PC-3 (cell line): ENCODE results near the gene TSEN2. TPM values are rescaled to one million over a fixed set of nuclear protein-coding genes. Genes with fewer than 3 reads are reported as not detected.
A peak's percentile ranks its signal among the peaks of the same experiment; 100 is the strongest.

Experiments used
- ATAC-seq: fragments of 200-7000 bp; cut with Tn5 transposase; 2 replicates; pipeline ENCODE4 v1.9.1; 2020; ENCODE audit warnings: mild to moderate bottlenecking, moderate library complexity
- BruUV-seq: library from RNA; stranded (reverse); fragments of 400-500 nt; replicated peaks from 2 replicates; lab custom pipeline; 2021; lab: Mats Ljungman, UMichigan
- CTCF ChIA-PET: fragments of 300-600 bp; sonication (Branson Sonifier 250); formaldehyde crosslinking; loops from one replicate; lab custom pipeline; 2022; ENCODE audit warnings: antibody characterized with exemption; lab: Charles Lee
- POLR2A ChIA-PET: fragments of 300-600 bp; sonication (Branson Sonifier 250); formaldehyde crosslinking; loops from one replicate; lab custom pipeline; 2022; ENCODE audit warnings: antibody characterized with exemption; ENCODE audit not compliant: unreplicated experiment; lab: Charles Lee
- DNase-seq: peaks from one replicate; pipeline ENCODE4 v3.0.0-alpha.2; 2015
- H2AFZ ChIP-seq: fragments of 300-600 bp; sonication (generic); 2 replicates; pipeline ENCODE4 v1.6.0; 2016; ENCODE audit warnings: antibody characterized with exemption, low read length
- H3F3A ChIP-seq: fragments of 300-600 bp; sonication (generic); one replicate; pipeline ENCODE4 v1.6.0; 2017; ENCODE audit warnings: antibody characterized with exemption, low read length, control low read depth, mild to moderate bottlenecking; ENCODE audit not compliant: unreplicated experiment
- H3K27ac ChIP-seq: fragments of 300-600 bp; sonication (generic); 2 replicates; pipeline ENCODE4 v1.5.1; 2016; ENCODE audit warnings: mild to moderate bottlenecking, low read length
- H3K27me3 ChIP-seq: fragments of 300-600 bp; sonication (generic); 2 replicates; pipeline ENCODE4 v1.6.1; 2016; ENCODE audit warnings: low read length, mixed read lengths
- H3K36me3 ChIP-seq: fragments of 300-600 bp; sonication (generic); 2 replicates; pipeline ENCODE4 v1.6.1; 2016; ENCODE audit warnings: low read depth, mixed run types, low read length, mixed read lengths
- H3K4me1 ChIP-seq: fragments of 300-600 bp; sonication (generic); 2 replicates; pipeline ENCODE4 v1.5.1; 2016; ENCODE audit warnings: low read length; ENCODE audit not compliant: insufficient read depth
- H3K4me2 ChIP-seq: fragments of 300-600 bp; sonication (generic); 2 replicates; pipeline ENCODE4 v1.6.0; 2016; ENCODE audit warnings: low read length
- H3K4me3 ChIP-seq: fragments of 300-600 bp; sonication (generic); 2 replicates; pipeline ENCODE4 v1.5.1; 2016; ENCODE audit warnings: mild to moderate bottlenecking, low read length, mixed read lengths
- H3K79me2 ChIP-seq: fragments of 300-600 bp; sonication (generic); 2 replicates; pipeline ENCODE4 v1.6.1; 2017; ENCODE audit warnings: low read length, mixed read lengths
- H3K9ac ChIP-seq: fragments of 300-600 bp; sonication (generic); 2 replicates; pipeline ENCODE4 v1.6.0; 2016; ENCODE audit warnings: mild to moderate bottlenecking, low read length
- H3K9me2 ChIP-seq: fragments of 300-600 bp; sonication (generic); replicated peaks from 2 replicates; pipeline ENCODE4 v1.6.1; 2016; ENCODE audit warnings: mixed run types, low read length, mixed read lengths
- H3K9me3 ChIP-seq: fragments of 300-600 bp; sonication (generic); 2 replicates; pipeline ENCODE4 v1.6.1; 2016; ENCODE audit warnings: low read length, mixed read lengths
- H4K20me1 ChIP-seq: fragments of 300-600 bp; sonication (generic); 2 replicates; pipeline ENCODE4 v1.6.1; 2016; ENCODE audit warnings: low read length, mixed read lengths
- EZH2 ChIP-seq: fragments of 300-600 bp; sonication (generic); IDR thresholded peaks from one replicate; pipeline ENCODE4 v1.6.1; 2017; ENCODE audit warnings: antibody characterized with exemption, mild to moderate bottlenecking, low read length; ENCODE audit not compliant: unreplicated experiment
- EZH2phosphoT487 ChIP-seq: fragments of 300-600 bp; sonication (generic); IDR thresholded peaks from 2 replicates; pipeline ENCODE4 v1.6.1; 2018; ENCODE audit warnings: mild to moderate bottlenecking, antibody characterized with exemption, low read length, borderline replicate concordance
- intact Hi-C: fragments of 100-400 bp; cut with micrococcal nuclease; formaldehyde crosslinking; loops from 2 replicates; pipeline ENCODE4 v1.9.0; 2023
- total RNA-seq: library from RNA; depleted of rRNA; stranded (reverse); fragments of >200 nt; gene quantifications from 2 replicates; pipeline ENCODE4 v1.2.3, GENCODE V29; 2014
- TF ChIP-seq, protein P1 (sequence below): fragments of 300-600 bp; sonication (generic); conservative IDR thresholded peaks from 2 replicates; pipeline ENCODE4 v1.5.1; 2017; ENCODE audit warnings: antibody characterized with exemption, low read depth, mild to moderate bottlenecking, low read length

TSEN2 gene
- total RNA-seq, 1 experiment from 2014 or later: 40.2 TPM

- POLR2A ChIA-PET: no interaction called here
- no peak for ATAC-seq
- CTCF ChIA-PET: no interaction called here
These were observed 25.4 kb upstream of the TSEN2 start for GRCh38 chr3:12458901-12459300.

GRCh38 chr3:12460127-12460526 lies 24.2 kb upstream of the TSEN2 start:
- POLR2A ChIA-PET: no interaction called here
- Histone ChIP-seq H3K36me3 (no peaks in the 10 kb centered on the region), H3K4me3 (no peak overlapping the region), H3K79me2 (no peaks in the 10 kb centered on the region), H4K20me1 (no peaks in the 10 kb centered on the region), H3K27ac (peak overlapping the region; percentile 97), H3K9me3 (no peaks in the 10 kb centered on the region), H3K4me2 (no peak overlapping the region), H3F3A (peaks cover 4% of the 10 kb centered on the region), H3K27me3 (no peaks in the 10 kb centered on the region), H3K9me2 (no peaks in the 10 kb centered on the region), H3K4me1 (peaks cover 35% of the 10 kb centered on the region), H3K9ac (no peak overlapping the region), H2AFZ (no peak overlapping the region)
- no peak for DNase-seq
- intact Hi-C loops: no loop called here
- BruUV-seq: no TSS peak
- CTCF ChIA-PET: no interaction called here
- no peak for ATAC-seq
- TF ChIP-seq EZH2: no peak
- TF ChIP-seq, protein P1, sequence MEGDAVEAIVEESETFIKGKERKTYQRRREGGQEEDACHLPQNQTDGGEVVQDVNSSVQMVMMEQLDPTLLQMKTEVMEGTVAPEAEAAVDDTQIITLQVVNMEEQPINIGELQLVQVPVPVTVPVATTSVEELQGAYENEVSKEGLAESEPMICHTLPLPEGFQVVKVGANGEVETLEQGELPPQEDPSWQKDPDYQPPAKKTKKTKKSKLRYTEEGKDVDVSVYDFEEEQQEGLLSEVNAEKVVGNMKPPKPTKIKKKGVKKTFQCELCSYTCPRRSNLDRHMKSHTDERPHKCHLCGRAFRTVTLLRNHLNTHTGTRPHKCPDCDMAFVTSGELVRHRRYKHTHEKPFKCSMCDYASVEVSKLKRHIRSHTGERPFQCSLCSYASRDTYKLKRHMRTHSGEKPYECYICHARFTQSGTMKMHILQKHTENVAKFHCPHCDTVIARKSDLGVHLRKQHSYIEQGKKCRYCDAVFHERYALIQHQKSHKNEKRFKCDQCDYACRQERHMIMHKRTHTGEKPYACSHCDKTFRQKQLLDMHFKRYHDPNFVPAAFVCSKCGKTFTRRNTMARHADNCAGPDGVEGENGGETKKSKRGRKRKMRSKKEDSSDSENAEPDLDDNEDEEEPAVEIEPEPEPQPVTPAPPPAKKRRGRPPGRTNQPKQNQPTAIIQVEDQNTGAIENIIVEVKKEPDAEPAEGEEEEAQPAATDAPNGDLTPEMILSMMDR: no peak
- TF ChIP-seq EZH2phosphoT487: no peak

More at GRCh38 chr3:12458901-12459300, 25.4 kb upstream of the TSEN2 start:
- Histone ChIP-seq H3K9me3 (no peaks in the 10 kb centered on the region), H3K27ac (no peak overlapping the region), H3K9me2 (no peaks in the 10 kb centered on the region), H3K9ac (no peak overlapping the region), H3K36me3 (no peaks in the 10 kb centered on the region), H3F3A (peaks cover 4% of the 10 kb centered on the region), H3K4me2 (no peak overlapping the region), H4K20me1 (no peaks in the 10 kb centered on the region), H3K4me3 (no peak overlapping the region), H3K4me1 (peaks cover 48% of the 10 kb centered on the region), H3K79me2 (no peaks in the 10 kb centered on the region), H3K27me3 (no peaks in the 10 kb centered on the region), H2AFZ (no peak overlapping the region)
- no TSS peak for BruUV-seq
- TF ChIP-seq, protein P1: no peak
- intact Hi-C loops: no loop called here
- DNase-seq: no peak

- no peak for TF ChIP-seq EZH2
- TF ChIP-seq, protein P1: no peak
- peaks cover 4% of the 10 kb centered on the region for H3F3A ChIP-seq
- DNase-seq: peak; percentile 66
- no peak overlapping the region for H3K4me2 ChIP-seq
- no peaks in the 10 kb centered on the region for H3K27me3 ChIP-seq
- H3K9me2 ChIP-seq: no peaks in the 10 kb centered on the region
- ChIA-PET CTCF (interaction anchor here (0.5 to 0.6 kb wide), 2 partner anchors 9 to 260 kb away, joined by 3 read pairs; no protein-coding TSS in a partner anchor), POLR2A (interaction anchor here (0.5 to 0.7 kb wide), 4 partner anchors 9 to 237 kb away, joined by 3 to 8 read pairs (median 6); no protein-coding TSS in a partner anchor)
- no peak overlapping the region for H3K4me3 ChIP-seq
- H3K4me1 ChIP-seq: peaks cover 32% of the 10 kb centered on the region
- H4K20me1 ChIP-seq: no peaks in the 10 kb centered on the region
- peak overlapping the region; percentile 97 for H3K27ac ChIP-seq
- H3K79me2 ChIP-seq: no peaks in the 10 kb centered on the region
- H2AFZ ChIP-seq: no peak overlapping the region
- no peaks in the 10 kb centered on the region for H3K9me3 ChIP-seq
- no peaks in the 10 kb centered on the region for H3K36me3 ChIP-seq
- ATAC-seq: peak; percentile 3
- no TSS peak for BruUV-seq
- H3K9ac ChIP-seq: peak overlapping the region; percentile 68
- intact Hi-C loops: no loop called here
These were observed 23.1 kb upstream of the TSEN2 start for GRCh38 chr3:12461097-12461649.
